ENCODE data around the gene MXRA5. TPM values are rescaled to one million over a fixed set of nuclear protein-coding genes. Genes with fewer than 3 reads are reported as not detected.
"Not testable (repeated sequence)": the region's sequence is repeated elsewhere in the genome, so short reads cannot be mapped to it uniquely, and the experiment has no call there.

Gene MXRA5
- total and polyA plus RNA-seq, 2 donors from 2014 or later, result 4.4 to 12.2 TPM

DNA sequence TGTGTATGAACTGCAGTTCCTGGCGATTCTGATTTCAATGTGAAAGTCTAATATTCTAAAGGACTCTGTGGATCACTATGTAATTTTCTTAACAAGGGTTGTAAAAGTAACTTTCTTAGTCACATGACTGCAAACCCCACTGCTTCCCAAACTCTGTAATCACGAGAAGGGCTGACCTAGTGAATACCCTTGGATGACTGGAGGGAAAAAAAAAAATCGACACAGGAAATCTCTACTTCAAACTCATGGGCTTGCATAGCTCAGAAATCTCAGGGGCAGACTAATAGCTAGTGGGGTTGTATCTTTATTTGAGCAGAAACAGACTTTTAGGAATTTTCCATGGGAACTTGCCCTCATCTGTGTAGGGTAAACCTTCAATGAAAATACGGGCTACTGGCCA, 4.8 kb upstream of the MXRA5 start:
- FAIRE-seq (no peak), DNase-seq (no peak)
- Histone ChIP-seq H3K4me3 (ENCODE audit: low read length in 3 of 3) (no peak overlapping the region), H3K9ac (ENCODE audit: low read length in 3 of 3) (no peak overlapping the region), H3K36me3 (ENCODE audit: control insufficient read depth in 2 of 3, insufficient read depth in 3 of 3, low read length in 3 of 3) (no peaks in the 10 kb centered on the region), H3K27me3 (ENCODE audit: control insufficient read depth, insufficient read depth, low read length) (peaks cover 2% of the 10 kb centered on the region), H3K27ac (ENCODE audit: low read depth in 2 of 2, low read length in 2 of 2) (no peak overlapping the region), H3K4me1 (ENCODE audit: control insufficient read depth in 2 of 3, insufficient read depth in 2 of 3, low read depth in 1 of 3, low read length in 3 of 3) (no peaks in the 10 kb centered on the region), H3K9me3 (ENCODE audit: control insufficient read depth in 2 of 3, insufficient read depth in 1 of 3, low read length in 3 of 3) (no peaks in the 10 kb centered on the region)
- intact Hi-C loops (cut with DNase I), result no loop called here
- TF ChIP-seq, protein P1, sequence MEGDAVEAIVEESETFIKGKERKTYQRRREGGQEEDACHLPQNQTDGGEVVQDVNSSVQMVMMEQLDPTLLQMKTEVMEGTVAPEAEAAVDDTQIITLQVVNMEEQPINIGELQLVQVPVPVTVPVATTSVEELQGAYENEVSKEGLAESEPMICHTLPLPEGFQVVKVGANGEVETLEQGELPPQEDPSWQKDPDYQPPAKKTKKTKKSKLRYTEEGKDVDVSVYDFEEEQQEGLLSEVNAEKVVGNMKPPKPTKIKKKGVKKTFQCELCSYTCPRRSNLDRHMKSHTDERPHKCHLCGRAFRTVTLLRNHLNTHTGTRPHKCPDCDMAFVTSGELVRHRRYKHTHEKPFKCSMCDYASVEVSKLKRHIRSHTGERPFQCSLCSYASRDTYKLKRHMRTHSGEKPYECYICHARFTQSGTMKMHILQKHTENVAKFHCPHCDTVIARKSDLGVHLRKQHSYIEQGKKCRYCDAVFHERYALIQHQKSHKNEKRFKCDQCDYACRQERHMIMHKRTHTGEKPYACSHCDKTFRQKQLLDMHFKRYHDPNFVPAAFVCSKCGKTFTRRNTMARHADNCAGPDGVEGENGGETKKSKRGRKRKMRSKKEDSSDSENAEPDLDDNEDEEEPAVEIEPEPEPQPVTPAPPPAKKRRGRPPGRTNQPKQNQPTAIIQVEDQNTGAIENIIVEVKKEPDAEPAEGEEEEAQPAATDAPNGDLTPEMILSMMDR (IDR thresholded peaks at IDR 0.05; ENCODE audit: borderline replicate concordance, extremely low read depth, insufficient read depth), result no peak

DNA sequence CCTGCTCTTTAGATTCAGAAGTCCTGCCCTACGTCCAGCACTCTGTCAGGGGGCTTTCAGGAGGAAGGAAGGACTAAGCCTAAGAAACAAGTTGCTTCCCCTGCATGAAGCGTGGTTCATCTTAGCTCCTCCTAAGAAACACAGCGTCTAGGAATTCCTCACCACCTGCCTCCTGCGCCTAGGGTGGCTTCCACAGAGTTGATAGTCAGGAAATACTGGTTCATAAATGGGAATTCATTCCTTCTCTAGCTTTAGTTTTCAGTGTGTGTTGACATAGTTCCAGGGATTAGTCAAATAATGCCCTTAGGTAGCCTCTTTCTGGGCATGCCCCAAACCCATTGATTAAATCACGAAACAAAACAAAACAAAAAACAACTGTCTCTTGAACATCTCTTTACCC, 1.7 kb upstream of the MXRA5 start:
- Histone ChIP-seq H3K27ac (ENCODE audit: low read depth in 2 of 2, low read length in 2 of 2) (no peak overlapping the region), H3K9me3 (ENCODE audit: control insufficient read depth in 2 of 3, insufficient read depth in 1 of 3, low read length in 3 of 3) (no peaks in the 10 kb centered on the region), H3K4me1 (ENCODE audit: control insufficient read depth in 2 of 3, insufficient read depth in 2 of 3, low read depth in 1 of 3, low read length in 3 of 3) (no peaks in the 10 kb centered on the region), H3K27me3 (ENCODE audit: control insufficient read depth, insufficient read depth, low read length) (peaks cover 2% of the 10 kb centered on the region), H3K4me3 (ENCODE audit: low read length in 3 of 3) (no peak overlapping the region), H3K36me3 (ENCODE audit: control insufficient read depth in 2 of 3, insufficient read depth in 3 of 3, low read length in 3 of 3) (no peaks in the 10 kb centered on the region), H3K9ac (ENCODE audit: low read length in 3 of 3) (no peak overlapping the region)
- intact Hi-C loops (cut with DNase I), result no loop called here
- DNase-seq, result no peak
- FAIRE-seq, result no peak
- TF ChIP-seq, protein P1 (IDR thresholded peaks at IDR 0.05; ENCODE audit: borderline replicate concordance, extremely low read depth, insufficient read depth), result no peak

DNA sequence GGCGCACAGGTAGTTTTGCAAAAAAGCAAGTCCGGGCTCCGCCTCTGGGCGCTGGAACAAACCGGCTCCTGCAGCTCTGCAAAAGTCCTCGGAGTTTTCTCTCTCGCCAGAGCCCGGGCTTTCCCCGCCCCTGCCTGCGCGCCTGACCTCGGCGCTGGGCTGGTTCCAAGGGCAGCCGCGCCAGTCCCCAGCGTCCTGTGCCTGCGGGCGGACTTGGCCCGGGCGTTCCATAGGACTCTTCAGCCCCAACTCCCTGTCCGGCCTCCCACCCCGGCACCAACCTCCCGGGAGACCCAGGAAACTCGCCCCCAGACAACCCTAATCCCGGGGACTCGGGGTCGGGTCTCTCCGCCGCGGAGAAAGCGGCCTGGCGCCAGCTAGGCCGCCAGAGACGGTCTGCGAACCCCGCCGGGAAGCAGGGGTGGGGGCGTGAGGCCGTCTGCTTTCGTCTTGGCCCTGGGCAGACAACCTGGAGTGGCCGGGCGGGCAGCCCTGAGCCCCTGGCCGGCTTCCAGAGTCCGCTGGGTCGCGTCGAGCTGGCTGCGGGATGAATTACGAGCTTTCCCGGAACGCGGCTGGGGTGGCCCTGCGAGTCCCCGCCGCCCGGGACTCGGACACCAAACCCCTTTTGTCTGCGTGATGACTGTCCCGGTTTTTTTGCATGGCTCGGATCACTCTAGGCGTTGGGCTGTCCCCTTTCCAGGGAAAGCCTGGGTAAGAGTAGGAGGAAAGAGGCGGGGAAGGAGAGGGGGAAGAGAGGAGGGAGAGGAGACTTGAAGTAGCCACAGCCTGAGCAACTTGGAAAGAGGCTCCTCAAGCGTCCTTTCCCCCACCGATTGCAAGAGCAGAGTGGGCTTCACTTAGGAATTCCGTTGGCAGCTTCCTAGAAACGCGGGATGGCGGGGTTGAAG, 916 bp downstream of the MXRA5 start:
- Histone ChIP-seq H3K36me3 (ENCODE audit: control insufficient read depth in 2 of 3, insufficient read depth in 3 of 3, low read length in 3 of 3) (no peaks in the 10 kb centered on the region), H3K9me3 (ENCODE audit: control insufficient read depth in 2 of 3, insufficient read depth in 1 of 3, low read length in 3 of 3) (no peaks in the 10 kb centered on the region), H3K27ac (ENCODE audit: low read depth in 2 of 2, low read length in 2 of 2) (peak overlapping the region; percentile 43 to 60), H3K9ac (ENCODE audit: low read length in 3 of 3) (peak overlapping the region in 1 of 3 donors; percentile 7), H3K4me1 (ENCODE audit: control insufficient read depth in 2 of 3, insufficient read depth in 2 of 3, low read depth in 1 of 3, low read length in 3 of 3) (no peaks in the 10 kb centered on the region), H3K27me3 (ENCODE audit: control insufficient read depth, insufficient read depth, low read length) (peaks cover 2% of the 10 kb centered on the region), H3K4me3 (ENCODE audit: low read length in 3 of 3) (peak overlapping the region in 2 of 3 donors; percentile 48 to 51)
- intact Hi-C loops (cut with DNase I), result no loop called here
- FAIRE-seq (no peak), DNase-seq (peak; percentile 62 to 87 (median 73))
- TF ChIP-seq, protein P1 (IDR thresholded peaks at IDR 0.05; ENCODE audit: borderline replicate concordance, extremely low read depth, insufficient read depth), result no peak

DNA sequence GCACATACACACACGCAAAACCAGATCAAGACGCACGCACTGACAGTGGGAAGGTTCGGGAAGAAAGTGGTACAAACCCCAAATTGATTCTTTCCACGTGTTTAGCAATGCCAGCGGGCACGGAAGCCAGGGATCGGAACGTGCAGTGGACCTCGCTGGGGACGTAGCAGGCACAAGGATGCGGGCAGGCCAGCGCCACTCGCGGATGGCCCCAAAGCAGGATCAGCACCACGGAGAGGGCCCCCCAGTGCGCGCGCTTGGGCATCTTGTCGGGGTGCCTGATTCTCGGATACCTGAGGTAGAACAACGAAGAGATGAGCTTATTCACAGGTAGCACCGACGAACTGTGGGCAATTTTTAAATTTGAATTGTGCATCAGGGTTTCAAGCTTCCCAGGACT, 2.9 kb downstream of the MXRA5 start:
- H3K9ac ChIP-seq (ENCODE audit: low read length in 3 of 3), result not testable (repeated sequence)

More for the DNA sequence above, 2.9 kb downstream of the MXRA5 start:
- intact Hi-C loops (cut with DNase I); H3K36me3 ChIP-seq (ENCODE audit: control insufficient read depth in 2 of 3, insufficient read depth in 3 of 3, low read length in 3 of 3); FAIRE-seq; H3K9me3 ChIP-seq (ENCODE audit: control insufficient read depth in 2 of 3, insufficient read depth in 1 of 3, low read length in 3 of 3); H3K4me1 ChIP-seq (ENCODE audit: control insufficient read depth in 2 of 3, insufficient read depth in 2 of 3, low read depth in 1 of 3, low read length in 3 of 3); H3K4me3 ChIP-seq (ENCODE audit: low read length in 3 of 3); H3K27me3 ChIP-seq (ENCODE audit: control insufficient read depth, insufficient read depth, low read length); H3K27ac ChIP-seq (ENCODE audit: low read depth in 2 of 2, low read length in 2 of 2): not testable (repeated sequence)
- DNase-seq, result peak in 3 of 5 donors; percentile 34 to 45 (median 39)
